K562 (cell line): ENCODE results near the gene PCDHA10.

Experiments used
- ARID2 ChIP-seq: fragments of 450-650 bp; IDR thresholded peaks from 2 replicates; pipeline ENCODE4 v1.6.1; 2017; ENCODE audit warnings: antibody characterized with exemption, mild to moderate bottlenecking
- CEBPB ChIP-seq: fragments of 450-650 bp; IDR thresholded peaks from 2 replicates; pipeline ENCODE4 v1.6.1; 2016; ENCODE audit warnings: missing genetic modification characterization, missing compliant biosample characterization
- DMBX1 ChIP-seq: fragments of 250-450 bp; sonication (Bioruptor Pico); IDR thresholded peaks from 2 replicates; pipeline ENCODE4 v1.8.0; 2022; ENCODE audit warnings: inconsistent platforms, mild to moderate bottlenecking, moderate library complexity, borderline replicate concordance
- EP300 ChIP-seq: IDR thresholded peaks from 2 replicates; pipeline ENCODE4 v1.6.1; 2012; ENCODE audit warnings: low read length, improper control_type of control experiment
- MYC ChIP-seq, 2 experiments: fragments of 250-450 bp in 1 of 2; sonication (Bioruptor Pico) in 1 of 2; IDR thresholded peaks; 2 replicates each; pipeline versions ENCODE4 v1.5.1 to v1.6.1; 2012 to 2021; ENCODE audit warnings: low read depth in 2 of 2, borderline replicate concordance in 1 of 2, improper control_type of control experiment in 1 of 2, low read length in 1 of 2, mild to moderate bottlenecking in 1 of 2, moderate library complexity in 1 of 2
- NR0B1 ChIP-seq: fragments of 450-650 bp; IDR thresholded peaks from one replicate; pipeline ENCODE4 v1.6.1; 2018; ENCODE audit warnings: mild to moderate bottlenecking, moderate library complexity; ENCODE audit not compliant: partially characterized antibody
- NR4A1 ChIP-seq, 2 experiments: fragments of 250-450 bp in 1 of 2; fragments of 450-650 bp in 1 of 2; sonication (Bioruptor Pico) in 1 of 2; IDR thresholded peaks; 2 replicates each; pipeline versions ENCODE4 v1.4.0 to v1.6.1; 2016 to 2020; ENCODE audit warnings: mild to moderate bottlenecking in 2 of 2, missing compliant biosample characterization in 1 of 2, missing genetic modification characterization in 1 of 2, moderate library complexity in 1 of 2
- ZNF41 ChIP-seq: fragments of 250-450 bp; sonication (Bioruptor Pico); conservative IDR thresholded peaks from 2 replicates; pipeline ENCODE4 v1.4.0; 2020; ENCODE audit warnings: mild to moderate bottlenecking
- TF ChIP-seq, protein P1 (sequence below), 3 experiments: IDR thresholded peaks in 2 of 3; conservative IDR thresholded peaks in 1 of 3; 2 replicates each; pipeline ENCODE4 v1.5.1; 2011 to 2012; ENCODE audit warnings: low read length in 3 of 3, mild to moderate bottlenecking in 3 of 3, control low read depth in 2 of 3, improper control_type of control experiment in 1 of 3, inconsistent platforms in 1 of 3, low read depth in 1 of 3, mixed read lengths in 1 of 3, moderate library complexity in 1 of 3; ENCODE audit not compliant: insufficient read depth in 2 of 3
- TF ChIP-seq, protein P2 (sequence below): fragments of 150-350 bp; IDR thresholded peaks from 2 replicates; pipeline ENCODE4 v1.6.1; 2014; ENCODE audit warnings: low read depth, mild to moderate bottlenecking, low read length, borderline replicate concordance
- TF ChIP-seq, protein P3 (sequence below): IDR thresholded peaks from 2 replicates; pipeline ENCODE4 v1.6.1; 2012; ENCODE audit warnings: low read depth, low read length, improper control_type of control experiment, borderline replicate concordance

DNA sequence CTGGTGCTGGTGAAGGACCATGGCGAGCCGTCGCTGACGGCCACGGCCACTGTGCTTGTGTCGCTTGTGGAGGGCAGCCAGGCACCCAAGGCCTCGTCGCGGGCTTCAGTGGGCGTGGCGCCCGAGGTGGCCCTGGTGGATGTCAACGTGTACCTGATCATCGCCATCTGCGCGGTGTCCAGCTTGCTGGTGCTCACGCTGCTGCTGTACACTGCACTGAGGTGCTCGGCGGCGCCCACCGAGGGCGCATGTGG is 2.2 kb downstream of the PCDHA10 start:
- TF ChIP-seq, protein P1, sequence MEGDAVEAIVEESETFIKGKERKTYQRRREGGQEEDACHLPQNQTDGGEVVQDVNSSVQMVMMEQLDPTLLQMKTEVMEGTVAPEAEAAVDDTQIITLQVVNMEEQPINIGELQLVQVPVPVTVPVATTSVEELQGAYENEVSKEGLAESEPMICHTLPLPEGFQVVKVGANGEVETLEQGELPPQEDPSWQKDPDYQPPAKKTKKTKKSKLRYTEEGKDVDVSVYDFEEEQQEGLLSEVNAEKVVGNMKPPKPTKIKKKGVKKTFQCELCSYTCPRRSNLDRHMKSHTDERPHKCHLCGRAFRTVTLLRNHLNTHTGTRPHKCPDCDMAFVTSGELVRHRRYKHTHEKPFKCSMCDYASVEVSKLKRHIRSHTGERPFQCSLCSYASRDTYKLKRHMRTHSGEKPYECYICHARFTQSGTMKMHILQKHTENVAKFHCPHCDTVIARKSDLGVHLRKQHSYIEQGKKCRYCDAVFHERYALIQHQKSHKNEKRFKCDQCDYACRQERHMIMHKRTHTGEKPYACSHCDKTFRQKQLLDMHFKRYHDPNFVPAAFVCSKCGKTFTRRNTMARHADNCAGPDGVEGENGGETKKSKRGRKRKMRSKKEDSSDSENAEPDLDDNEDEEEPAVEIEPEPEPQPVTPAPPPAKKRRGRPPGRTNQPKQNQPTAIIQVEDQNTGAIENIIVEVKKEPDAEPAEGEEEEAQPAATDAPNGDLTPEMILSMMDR (IDR thresholded peaks at IDR 0.05 in 2 of 3, conservative IDR thresholded peaks at IDR 0.05 in 1 of 3; ENCODE audit: insufficient read depth in 2 of 3, low read depth in 1 of 3, low read length in 3 of 3) = no peak
- TF ChIP-seq CEBPB (tag) = no peak
- TF ChIP-seq, protein P2, sequence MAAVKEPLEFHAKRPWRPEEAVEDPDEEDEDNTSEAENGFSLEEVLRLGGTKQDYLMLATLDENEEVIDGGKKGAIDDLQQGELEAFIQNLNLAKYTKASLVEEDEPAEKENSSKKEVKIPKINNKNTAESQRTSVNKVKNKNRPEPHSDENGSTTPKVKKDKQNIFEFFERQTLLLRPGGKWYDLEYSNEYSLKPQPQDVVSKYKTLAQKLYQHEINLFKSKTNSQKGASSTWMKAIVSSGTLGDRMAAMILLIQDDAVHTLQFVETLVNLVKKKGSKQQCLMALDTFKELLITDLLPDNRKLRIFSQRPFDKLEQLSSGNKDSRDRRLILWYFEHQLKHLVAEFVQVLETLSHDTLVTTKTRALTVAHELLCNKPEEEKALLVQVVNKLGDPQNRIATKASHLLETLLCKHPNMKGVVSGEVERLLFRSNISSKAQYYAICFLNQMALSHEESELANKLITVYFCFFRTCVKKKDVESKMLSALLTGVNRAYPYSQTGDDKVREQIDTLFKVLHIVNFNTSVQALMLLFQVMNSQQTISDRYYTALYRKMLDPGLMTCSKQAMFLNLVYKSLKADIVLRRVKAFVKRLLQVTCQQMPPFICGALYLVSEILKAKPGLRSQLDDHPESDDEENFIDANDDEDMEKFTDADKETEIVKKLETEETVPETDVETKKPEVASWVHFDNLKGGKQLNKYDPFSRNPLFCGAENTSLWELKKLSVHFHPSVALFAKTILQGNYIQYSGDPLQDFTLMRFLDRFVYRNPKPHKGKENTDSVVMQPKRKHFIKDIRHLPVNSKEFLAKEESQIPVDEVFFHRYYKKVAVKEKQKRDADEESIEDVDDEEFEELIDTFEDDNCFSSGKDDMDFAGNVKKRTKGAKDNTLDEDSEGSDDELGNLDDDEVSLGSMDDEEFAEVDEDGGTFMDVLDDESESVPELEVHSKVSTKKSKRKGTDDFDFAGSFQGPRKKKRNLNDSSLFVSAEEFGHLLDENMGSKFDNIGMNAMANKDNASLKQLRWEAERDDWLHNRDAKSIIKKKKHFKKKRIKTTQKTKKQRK = no peak
- TF ChIP-seq EP300 = no peak
- no peak for TF ChIP-seq ARID2
- TF ChIP-seq ZNF41 (CRISPR knock-in tag) = no peak
- TF ChIP-seq NR0B1 = no peak
- no peak for TF ChIP-seq DMBX1 (CRISPR knock-in tag)
- TF ChIP-seq MYC (IDR thresholded peaks at IDR 0.05; ENCODE audit: low read depth, low read length) = no peak
- no peak for TF ChIP-seq MYC (CRISPR knock-in tag; IDR thresholded peaks at IDR 0.05; ENCODE audit: borderline replicate concordance, low read depth)
- TF ChIP-seq, protein P3, sequence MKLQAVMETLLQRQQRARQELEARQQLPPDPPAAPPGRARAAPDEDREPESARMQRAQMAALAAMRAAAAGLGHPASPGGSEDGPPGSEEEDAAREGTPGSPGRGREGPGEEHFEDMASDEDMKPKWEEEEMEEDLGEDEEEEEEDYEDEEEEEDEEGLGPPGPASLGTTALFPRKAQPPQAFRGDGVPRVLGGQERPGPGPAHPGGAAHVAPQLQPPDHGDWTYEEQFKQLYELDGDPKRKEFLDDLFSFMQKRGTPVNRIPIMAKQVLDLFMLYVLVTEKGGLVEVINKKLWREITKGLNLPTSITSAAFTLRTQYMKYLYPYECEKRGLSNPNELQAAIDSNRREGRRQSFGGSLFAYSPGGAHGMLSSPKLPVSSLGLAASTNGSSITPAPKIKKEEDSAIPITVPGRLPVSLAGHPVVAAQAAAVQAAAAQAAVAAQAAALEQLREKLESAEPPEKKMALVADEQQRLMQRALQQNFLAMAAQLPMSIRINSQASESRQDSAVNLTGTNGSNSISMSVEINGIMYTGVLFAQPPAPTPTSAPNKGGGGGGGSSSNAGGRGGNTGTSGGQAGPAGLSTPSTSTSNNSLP = no peak
- no peak for TF ChIP-seq NR4A1 (CRISPR knock-in tag; IDR thresholded peaks at IDR 0.05)
- TF ChIP-seq NR4A1 (tag; IDR thresholded peaks at IDR 0.05) = no peak
